HG02943 (cell line): Measurements from ENCODE around the gene MCCC1.
A peak's percentile ranks its signal among the peaks of the same experiment; 100 is the strongest.

Experiments used
- ATAC-seq: cut with Tn5 transposase; IDR thresholded peaks from one replicate; pipeline ENCODE4 v1.9.1; 2021; ENCODE audit warnings: mild to moderate bottlenecking, low read depth, moderate library complexity; ENCODE audit not compliant: unreplicated experiment

The MCCC1 gene

DNA sequence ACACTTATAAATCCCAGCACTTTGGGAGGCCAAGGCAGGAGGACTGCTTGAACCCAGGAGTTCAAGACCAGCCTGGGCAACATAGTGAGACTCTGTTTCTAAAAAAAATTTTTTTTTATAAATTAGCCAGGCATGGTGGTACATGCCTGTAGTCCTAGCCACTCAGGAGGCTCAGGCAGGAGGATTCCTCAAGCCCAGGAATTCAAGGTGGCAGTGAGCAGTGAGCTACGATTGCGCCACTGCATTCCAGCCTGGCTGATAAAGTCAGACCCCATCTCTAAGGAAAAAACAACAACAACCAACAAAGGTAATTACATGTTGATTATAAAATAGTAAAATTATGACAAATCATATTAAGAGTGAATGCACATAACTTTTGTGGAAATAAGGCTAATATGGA, 40.9 kb downstream of the MCCC1 start:
- ATAC-seq: no peak

DNA sequence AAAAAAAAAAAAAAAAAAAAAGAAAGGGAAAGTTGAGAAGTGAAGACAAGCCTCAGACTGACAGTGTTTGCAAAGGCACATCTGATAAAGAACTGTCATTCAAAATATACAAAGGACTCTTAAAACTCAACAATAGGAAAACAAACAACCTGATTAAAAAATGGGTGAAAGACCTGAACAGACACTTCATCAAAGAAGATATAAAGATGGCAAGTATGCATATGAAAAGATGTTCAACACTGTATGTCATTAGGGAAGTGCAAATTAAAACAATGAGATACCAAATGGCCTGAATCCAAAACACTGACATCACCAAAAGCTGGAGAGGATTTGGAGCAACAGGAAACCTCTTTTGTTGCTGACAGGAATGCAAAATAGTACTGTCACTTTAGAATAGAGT, 48.6 kb downstream of the MCCC1 start:
- ATAC-seq: no peak

DNA sequence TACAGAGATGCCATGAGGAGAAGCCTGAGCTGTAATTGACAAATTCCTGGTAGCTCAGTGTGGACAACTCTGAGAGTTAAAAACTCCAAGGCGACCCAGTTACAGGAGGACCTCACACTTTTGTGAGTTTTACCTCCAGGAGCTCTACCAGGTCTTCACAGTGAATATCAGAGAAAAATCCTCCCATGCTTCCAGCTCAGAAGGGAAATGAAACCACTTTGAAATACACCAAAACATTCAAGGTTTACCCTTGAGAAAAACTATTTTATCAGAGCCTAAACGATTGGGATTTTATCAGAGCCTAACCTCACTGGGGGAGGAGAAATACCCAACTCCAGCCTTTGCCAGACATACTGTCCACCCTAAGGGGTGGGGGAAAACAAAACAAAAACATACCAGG, 52.4 kb downstream of the MCCC1 start:
- ATAC-seq: no peak

- peak; percentile 97 for ATAC-seq
Observed at GRCh38 chr3:183044547-183045229, 54.6 kb downstream of the MCCC1 start.

DNA sequence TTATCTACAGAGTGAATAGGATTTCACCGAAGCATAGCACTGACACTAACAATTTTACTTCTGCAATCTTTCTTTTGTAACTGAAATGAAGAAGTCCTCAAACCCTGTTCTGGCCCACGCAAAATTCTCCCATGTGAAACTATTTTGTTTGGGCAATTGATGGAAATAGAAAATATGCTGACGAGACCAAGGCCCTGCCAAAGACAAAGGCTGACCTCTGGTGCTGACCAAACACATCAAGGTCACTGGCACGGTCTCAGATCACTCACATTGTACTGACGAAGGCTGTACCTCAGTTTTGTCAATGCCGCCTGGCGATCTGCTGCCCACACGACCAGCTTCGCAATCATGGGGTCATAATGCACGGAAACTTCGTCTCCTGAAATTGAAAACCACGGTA, 60.5 kb downstream of the MCCC1 start:
- no peak for ATAC-seq

DNA sequence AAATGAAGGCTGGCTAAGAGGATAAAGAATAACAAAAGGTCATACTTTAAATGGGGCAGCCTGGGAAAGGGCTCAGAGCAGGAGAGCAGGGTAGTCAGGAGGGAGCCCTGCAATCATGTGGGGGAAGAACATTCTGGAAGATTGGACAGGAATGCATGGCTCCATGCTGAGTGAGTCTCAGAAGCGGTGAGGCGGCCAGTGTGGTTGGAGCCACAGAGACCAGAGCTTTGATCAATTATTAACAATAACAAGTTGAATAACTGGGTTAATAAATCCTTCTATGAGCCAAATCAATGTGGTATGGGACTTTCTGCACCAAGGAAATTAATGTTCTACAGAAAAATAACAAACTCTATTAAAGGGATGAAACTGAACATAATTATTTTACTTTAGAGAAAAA, 61.1 kb downstream of the MCCC1 start:
- peak; percentile 75 for ATAC-seq

- no peak for ATAC-seq
Observed at GRCh38 chr3:183033746-183034145, 65.5 kb downstream of the MCCC1 start.

GRCh38 chr3:183032880-183033555, 66.3 kb downstream of the MCCC1 start:
- ATAC-seq: no peak

DNA sequence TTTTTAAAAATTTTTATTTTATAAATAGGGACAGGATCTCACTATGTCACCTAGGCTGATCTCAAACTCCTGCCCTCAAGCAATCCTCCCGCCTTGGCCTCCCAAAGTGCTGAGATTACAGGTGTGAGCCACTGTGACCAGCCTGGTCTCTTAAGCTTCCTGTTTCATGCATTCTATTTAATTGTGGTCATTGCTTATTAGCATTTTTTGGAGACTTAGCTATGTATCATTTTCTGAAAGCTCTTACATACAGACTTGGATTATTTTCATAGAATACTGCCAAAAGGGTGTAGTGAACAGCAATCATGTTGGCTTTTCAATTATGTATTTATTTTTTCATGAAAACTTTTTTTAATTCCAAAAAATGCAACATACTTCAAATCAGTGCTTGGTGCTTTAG, 67.5 kb downstream of the MCCC1 start:
- ATAC-seq: no peak

DNA sequence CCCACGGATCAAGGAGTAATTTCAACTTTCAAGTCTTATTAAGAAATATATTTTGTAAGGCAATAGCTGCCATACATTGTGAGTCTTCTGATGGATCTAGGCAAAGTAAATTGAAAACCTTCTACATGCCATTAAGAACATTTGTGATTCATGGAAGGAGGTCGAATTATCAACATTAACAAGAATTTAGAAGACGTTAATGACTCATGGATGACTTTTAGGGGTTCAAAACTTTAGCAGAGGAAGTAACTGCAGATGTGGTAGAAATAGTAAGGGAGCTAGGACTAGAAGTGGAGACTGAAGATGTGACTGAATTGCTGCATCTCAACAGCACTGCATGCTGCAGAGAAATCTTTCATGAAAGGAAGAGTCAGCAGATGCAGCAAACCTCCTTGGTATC, 70.9 kb downstream of the MCCC1 start:
- no peak for ATAC-seq

- ATAC-seq: no peak
Observed at GRCh38 chr3:183027276-183027675, 72.0 kb downstream of the MCCC1 start.

- no peak for ATAC-seq
Observed at GRCh38 chr3:183022936-183023516, 76.3 kb downstream of the MCCC1 start.

- no peak for ATAC-seq
Observed at GRCh38 chr3:183018421-183019192, 80.7 kb downstream of the MCCC1 start.

DNA sequence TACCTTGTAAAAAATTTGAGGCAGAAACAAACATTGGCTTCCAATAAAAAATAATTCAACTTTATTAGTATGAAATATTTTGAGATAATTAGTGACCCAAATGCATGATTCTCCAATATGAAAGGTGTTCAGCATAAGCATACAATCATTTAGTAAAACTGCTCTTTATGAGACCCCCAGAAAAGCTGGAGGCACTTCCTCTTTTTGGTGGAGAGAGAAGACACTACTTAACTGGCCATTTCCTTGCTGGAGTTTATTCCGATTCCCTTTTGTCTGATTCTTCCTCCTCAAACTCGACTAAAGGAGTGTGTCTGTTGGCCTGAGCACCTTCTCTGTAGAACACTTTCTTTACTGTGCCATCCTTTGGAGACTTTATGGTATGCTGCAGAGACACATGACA, 84.1 kb downstream of the MCCC1 start:
- no peak for ATAC-seq

GRCh38 chr3:183013856-183014255, 85.4 kb downstream of the MCCC1 start:
- no peak for ATAC-seq

- no peak for ATAC-seq
Observed at GRCh38 chr3:183013074-183013473, 86.2 kb downstream of the MCCC1 start.

DNA sequence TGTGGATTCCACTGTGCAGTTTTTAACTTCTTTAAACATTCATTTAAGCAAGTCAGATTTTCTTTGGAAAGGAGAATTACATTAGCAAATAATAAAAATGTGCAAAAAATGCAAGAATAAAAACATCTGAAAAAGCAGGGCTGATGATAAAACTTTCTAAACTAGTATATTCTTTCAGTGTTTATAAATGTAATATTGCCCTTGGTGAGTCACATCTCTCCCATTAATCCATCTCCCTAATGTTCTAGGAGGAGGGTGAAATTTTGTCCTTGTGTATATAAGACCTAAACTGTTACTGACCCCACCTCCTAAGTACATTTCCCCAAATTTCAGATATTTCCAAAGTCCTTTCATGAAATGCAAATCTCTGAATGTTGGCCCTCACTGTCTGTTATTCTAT, 90.5 kb downstream of the MCCC1 start:
- no peak for ATAC-seq

DNA sequence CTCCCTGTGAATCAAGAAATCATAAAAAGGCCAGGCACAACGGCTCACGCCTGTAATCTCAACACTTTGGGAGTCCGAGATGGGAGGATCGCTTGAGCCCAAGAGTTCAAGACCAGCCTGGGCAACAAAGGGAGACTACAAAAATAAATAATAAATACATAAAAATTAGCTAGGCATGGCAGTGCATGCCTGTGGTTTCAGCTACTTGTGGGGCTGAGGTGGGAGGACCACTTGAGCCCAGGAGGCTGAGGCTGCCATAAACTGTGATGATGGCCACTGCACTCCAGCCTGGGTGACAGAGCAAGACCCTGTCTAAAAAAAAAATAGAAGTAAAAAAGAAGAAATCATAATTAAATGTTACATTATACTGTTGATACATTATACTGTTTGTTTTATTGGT, 91.0 kb downstream of the MCCC1 start:
- no peak for ATAC-seq

GRCh38 chr3:183006396-183007002, 92.8 kb downstream of the MCCC1 start:
- no peak for ATAC-seq

DNA sequence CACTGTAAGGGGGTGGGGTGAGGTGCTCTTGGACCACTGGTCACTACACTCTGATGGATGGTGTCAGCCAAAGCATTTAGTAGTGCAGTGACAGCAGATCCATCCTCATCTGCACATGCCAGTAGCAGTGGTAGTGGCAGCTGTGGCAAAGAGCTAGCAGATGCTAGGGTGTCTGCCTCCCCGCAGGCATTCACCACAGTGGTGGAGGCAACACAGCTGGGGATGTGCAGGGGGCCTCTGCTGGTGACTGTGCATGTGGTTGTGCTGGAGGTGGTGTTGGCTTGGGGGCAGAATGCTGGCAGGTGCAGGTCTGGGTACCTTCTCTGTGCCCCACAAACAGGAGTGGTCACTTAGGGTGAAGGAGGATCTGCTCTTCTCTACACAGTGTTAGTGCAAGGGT, 99.5 kb downstream of the MCCC1 start:
- no peak for ATAC-seq
